T-helper 9 cell (primary cell): ENCODE results near the gene ITPRIP.

Experiments
- DNase-seq: peaks from one replicate; pipeline ENCODE4 v3.0.0-alpha.2; 2020

ITPRIP gene

GRCh38 chr10:104304927-104305326 is 33.3 kb downstream of the ITPRIP start:
- no peak for DNase-seq

- DNase-seq: no peak
Observed at GRCh38 chr10:104304356-104304745, 33.9 kb downstream of the ITPRIP start.

DNA sequence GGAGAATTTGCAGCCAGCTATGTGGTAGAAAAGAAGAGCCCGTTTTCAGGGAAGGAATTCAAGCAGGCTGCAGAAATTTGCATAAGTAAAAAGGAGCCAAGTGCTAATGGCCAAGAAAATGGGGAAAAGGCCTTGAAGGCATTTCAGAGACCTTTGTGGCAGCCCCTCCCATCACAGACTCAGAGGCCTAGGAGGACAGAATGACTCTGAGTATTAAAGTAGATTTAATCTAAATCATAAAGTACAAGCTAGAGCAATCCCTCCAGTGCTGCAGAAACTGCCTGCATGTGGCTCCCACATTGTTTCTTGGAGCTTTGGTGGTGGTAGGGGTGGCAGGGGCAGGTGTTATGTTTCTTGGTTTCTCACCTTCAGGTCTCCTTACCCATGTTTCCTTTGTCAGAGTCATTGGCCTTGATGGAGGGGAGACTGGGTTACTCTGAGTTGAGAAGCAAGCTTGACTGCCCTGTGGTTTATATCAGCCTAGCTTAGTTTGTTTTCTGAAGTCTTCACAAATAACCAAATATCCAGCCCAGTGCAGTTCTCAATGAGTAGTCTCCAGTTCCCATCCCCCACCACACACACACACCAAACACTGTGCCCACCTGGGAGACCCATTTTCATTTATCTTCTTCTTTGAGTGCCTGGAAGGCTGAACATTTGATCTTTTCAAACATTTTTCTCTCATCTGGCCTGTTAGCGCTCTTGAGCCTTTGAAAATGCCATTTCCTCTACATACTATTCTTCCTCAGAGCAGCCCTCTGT is 34.5 kb downstream of the ITPRIP start:
- no peak for DNase-seq

DNA sequence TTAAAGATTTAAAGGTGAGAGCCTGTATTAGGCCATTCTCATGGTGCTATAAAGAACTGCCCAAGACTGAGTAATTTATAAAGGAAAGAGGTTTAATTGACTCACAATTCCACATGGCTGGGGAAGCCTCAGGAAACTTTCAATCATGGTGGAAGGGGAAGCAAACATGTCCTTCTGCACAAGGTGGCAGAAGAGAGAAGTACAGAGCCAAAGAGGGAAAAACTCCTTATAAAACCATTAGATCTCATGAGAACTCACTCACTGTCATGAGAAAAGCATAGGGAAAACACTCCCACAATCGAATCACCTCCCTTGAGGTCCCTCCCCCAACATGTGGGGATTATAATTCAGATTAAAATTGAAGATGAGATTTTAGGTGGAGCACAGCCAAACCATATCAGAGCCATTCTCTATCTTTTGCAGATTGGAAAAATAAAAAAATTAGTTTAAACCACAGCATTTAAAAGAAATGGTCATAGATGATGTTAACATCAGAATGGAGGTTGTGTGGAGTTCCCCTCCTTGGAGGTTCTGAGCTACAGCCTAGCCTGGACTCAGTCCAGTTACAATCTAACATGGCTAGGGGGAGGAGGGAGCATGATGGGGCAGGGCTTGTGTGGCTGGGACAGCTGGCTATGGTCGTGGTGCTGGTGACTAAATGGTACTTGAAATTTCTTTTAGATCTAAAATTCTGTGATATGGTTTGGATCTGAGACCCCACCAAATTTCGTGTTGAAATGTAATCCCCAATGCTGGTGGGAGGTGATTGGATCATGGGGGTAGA is 36.2 kb downstream of the ITPRIP start:
- DNase-seq: no peak

- no peak for DNase-seq
Observed at GRCh38 chr10:104300736-104301292, 37.5 kb downstream of the ITPRIP start.

DNA sequence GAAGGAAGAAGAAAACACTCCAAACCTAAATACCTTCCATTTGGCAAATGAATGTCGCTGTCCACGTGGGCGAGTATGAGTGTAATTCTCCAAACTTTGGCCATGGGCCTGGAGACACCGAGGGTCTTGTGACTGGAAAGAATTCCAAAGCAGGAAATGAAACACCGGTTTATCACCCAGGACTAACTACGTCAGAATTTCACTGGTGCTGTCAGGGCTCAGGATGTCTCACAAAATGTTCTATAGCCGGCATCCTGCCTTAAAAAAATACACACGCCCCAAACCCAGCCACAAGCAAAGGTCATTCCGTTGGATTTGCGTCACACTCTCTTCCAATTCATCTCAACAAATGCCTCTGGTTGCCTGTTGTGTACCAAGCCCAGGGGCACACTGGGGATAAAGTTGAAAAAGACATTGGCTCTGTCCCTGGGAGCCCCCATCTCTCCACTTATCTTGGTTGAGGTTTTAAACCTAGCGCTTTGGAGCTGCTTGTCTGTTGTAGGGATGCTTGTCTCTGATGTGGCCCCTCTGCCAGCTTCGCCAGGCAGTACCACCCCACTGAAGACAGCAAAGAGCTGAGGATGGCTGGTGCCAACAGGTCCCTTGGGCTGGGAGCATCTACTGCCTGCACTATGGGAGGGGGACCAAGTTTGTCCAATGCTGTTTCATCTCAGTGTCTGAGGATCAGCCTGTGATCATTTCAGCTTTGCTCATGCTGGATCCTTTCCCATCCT is 38.1 kb downstream of the ITPRIP start:
- no peak for DNase-seq

DNA sequence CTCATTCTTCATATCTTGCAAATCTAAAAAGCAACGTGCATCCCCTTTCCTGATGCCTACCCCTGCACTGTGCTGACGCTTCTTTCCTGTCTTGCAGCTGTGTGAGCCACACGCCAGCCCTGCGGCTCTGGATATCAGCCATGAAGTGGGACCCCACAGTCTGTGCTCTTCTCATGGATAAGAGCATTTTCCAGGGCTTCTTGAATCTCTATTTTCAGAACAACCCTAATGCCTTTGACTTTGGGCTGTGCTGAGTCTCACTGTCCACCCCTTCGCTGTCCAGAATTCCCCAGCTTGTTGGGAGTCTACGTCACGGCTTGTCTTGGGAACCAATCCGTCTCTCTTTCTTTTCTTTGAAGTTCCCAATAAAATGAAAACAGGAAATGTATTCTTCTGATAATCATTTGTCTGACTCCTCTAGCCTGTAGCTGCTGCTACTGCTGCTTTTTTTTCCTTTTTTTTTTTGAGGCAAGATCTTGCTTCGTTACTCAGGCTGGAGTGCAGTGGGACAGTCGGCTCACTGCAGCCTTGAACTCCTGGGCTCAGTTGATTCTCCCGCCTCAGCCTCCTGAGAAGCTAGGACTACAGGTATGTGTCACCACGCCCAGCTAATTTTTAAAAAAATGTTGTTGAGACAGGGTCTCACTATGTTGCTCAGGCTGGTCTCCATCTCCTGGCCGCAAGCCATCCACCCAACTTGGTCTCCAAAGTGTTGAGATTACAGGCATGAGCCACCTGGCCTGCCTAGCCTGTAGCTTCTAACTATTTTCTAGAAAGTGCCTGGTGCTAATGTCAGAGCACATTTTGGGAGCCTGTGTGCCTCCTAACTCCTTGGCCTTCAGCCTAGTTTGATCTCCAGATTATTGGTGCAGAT is 39.0 kb downstream of the ITPRIP start:
- no peak for DNase-seq

DNA sequence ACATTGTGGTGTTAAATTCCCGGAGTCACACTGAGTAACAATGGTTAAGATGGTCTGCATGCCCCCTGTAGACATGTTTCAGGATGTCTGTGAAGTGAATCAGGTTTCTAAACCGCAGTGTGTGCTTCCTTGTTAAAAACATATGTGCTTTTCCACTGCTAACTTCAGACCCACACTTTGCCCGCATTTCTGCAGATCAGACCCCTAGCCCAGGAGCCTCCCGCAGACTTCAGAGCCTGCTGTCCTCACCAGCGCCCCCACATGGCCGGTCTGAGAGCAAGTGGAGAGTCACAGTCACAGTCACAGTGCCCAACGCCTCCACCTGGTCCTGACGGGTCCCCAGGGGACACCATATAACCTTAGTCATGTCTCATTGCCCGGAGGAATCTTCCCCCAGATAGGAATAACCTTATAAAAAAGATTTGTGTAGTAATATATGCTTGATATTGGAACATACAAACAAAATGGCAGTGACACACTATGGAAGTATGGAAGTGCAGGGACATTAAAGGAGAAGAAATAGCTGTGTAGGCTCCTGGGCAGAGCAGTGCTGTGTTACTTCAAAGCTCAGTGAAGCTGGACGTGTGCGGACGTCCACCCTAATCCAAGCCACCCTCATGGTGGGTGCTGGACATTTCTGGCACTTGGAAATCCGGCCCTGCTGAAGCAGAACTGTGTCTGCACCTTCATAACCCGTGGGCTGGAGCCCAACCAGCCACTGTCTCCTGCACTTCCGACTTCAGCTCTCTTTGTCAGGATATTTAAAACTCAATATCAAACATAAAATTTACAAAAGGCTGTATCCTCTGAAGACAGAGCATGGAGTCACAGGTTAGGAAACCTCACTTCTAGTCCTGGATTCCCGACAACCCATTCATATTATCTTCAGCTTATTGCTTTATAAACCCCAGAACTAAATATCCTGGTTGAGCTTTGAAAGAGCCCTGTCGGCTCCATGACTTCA is 40.3 kb downstream of the ITPRIP start:
- peak; percentile 32 for DNase-seq

- no peak for DNase-seq
Observed at GRCh38 chr10:104296687-104297436, 41.4 kb downstream of the ITPRIP start.

DNA sequence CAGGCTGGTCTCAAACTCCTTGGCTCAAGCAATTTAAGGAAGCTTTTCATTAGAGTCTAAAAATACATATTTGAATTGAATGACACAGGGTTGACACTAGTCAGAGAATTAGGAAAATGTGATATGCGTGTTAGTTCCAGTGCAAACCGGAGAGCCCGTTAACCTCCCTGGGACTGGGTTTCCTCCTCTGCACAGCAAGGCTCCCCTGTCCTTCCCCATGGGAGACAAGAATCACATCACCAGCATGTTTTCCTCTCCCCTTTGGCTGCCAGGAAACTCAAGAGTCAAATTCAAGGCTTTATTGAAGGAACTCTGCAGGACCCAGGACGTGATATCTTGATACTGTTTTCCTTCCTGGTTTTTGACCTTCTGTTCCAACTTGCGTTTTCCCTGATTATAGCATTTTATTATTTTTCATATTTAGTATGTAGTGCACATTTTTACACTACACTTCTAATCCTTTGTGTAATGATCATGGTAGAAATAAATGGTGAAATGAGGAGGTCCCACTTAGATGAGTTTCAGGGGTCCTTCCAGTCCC is 44.4 kb downstream of the ITPRIP start:
- no peak for DNase-seq

DNA sequence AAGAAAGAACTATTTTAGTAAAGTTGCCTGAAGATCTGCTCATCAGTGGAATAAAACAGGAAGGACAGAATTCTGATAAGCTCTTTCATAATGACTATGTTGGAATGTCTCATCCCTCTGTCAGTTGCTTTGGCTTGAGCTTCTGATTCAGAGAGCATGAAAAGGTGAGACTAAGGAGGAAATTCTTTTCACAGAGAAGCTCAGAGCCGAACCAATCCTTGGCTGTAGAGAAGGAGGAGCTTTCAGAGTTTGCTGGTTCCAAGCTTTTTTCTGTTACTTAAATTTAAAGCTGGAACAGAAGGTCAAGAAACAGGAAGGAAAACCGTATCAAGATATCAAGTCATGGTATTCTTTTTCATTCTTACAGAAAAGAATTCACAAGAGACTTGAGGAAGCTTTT is 45.3 kb downstream of the ITPRIP start:
- DNase-seq: no peak

- peak; percentile 86 for DNase-seq
Observed at GRCh38 chr10:104291439-104291951, 46.8 kb downstream of the ITPRIP start.

GRCh38 chr10:104288355-104288754 is 49.9 kb downstream of the ITPRIP start:
- no peak for DNase-seq

DNA sequence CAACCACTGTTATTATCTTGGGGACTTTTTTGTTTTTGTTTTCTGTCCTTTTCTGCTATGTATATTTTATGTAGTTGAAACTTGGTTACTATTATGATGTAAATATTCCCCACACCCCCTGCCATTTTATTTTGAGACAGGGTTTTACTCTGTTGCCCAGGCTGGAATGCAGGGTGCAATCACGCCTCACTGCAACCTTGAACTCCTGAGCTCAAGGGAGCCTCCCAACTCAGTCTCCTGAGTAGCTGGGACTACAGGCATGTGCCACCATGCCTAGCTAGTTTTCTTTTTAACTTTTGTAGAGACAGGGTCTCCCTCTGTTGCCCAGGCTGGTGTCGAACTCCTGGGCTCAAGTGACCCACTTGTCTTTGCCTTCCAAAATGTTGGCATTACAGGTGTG is 51.3 kb downstream of the ITPRIP start:
- DNase-seq: no peak

- no peak for DNase-seq
Observed at GRCh38 chr10:104284846-104285245, 53.4 kb downstream of the ITPRIP start.

DNA sequence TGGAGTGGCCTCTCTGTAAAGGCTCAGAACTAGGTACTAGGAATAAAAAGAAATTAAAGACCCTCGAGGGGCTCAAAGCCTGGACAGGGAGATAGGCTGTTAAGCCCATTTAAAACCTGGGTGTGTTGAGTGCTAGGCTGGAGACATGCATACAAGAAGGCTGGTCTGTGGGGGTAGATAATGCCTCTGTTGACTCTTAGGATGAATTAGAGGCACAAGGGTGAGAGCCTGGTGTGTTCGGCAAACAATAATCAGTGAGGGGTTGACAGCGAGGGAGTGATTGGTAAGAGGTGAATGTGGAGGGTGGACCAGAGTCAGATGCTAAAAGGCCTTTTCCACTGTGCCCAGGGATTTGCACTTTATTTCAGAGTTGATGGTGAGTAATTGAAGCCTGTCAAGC is 56.6 kb downstream of the ITPRIP start:
- no peak for DNase-seq

- no peak for DNase-seq
Observed at GRCh38 chr10:104279550-104280259, 58.6 kb downstream of the ITPRIP start.

DNA sequence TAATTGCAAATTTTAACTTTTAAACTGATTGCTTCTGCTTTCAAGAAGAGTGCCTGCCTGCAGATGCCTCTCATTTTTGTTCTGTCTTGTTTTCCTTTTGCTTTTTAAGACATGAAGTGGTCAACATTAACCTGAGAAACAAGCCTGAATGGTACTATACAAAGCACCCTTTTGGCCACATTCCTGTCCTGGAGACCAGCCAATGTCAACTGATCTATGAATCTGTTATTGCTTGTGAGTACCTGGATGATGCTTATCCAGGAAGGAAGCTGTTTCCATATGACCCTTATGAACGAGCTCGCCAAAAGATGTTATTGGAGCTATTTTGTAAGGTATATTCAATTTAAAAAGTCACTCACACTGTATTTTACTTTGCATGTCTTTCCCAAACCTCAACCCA is 60.5 kb downstream of the ITPRIP start:
- DNase-seq: no peak

DNA sequence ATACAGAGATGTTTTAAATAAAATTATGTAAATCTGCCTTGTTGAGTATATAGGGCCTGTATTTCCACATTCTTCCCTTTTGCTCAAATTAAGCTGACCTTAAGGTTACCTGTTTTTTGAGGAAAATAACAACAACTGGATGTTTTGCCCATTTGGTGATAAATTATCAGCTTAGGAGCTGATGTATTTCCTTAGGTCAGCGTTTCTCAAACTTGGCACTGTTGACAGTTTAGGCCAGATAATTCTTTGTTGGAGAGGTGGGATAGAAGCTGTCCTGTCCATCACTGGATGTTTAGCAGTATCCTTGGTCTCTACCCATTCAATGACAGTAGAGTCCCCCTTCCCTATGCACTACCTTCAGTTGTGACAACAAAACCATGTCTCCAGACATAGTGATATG is 62.1 kb downstream of the ITPRIP start:
- no peak for DNase-seq
